Fibroblast of skin of left quadriceps (primary cell): ENCODE results near the gene EMX1.

Experiments used
- DNase-seq, 2 experiments: peaks; one replicate each; pipeline ENCODE4 v3.0.0-alpha.2; 2013; ENCODE audit warnings: low read depth in 2 of 2

Gene EMX1

GRCh38 chr2:72958542-72959385, 41.4 kb downstream of the EMX1 start:
- DNase-seq: no peak

DNA sequence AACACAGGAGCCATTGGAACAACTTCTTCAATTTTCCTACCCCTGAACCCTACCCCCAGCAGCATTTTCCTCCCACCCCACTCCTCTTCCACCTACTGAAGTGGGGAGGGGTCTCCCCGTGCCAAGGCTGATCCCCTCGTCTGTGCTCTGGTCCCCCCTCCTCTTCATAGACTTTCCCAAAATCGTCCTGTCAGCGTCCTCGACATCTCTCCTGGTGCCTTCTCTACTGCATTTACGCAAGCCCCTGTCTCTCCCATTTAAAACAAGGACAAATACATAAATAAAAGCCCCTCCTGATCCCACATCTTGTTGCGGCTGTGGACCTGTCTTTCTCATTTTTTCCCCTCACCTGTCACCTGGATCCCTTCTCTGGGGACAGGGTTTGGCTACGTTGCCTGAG, 42.2 kb downstream of the EMX1 start:
- no peak for DNase-seq

DNA sequence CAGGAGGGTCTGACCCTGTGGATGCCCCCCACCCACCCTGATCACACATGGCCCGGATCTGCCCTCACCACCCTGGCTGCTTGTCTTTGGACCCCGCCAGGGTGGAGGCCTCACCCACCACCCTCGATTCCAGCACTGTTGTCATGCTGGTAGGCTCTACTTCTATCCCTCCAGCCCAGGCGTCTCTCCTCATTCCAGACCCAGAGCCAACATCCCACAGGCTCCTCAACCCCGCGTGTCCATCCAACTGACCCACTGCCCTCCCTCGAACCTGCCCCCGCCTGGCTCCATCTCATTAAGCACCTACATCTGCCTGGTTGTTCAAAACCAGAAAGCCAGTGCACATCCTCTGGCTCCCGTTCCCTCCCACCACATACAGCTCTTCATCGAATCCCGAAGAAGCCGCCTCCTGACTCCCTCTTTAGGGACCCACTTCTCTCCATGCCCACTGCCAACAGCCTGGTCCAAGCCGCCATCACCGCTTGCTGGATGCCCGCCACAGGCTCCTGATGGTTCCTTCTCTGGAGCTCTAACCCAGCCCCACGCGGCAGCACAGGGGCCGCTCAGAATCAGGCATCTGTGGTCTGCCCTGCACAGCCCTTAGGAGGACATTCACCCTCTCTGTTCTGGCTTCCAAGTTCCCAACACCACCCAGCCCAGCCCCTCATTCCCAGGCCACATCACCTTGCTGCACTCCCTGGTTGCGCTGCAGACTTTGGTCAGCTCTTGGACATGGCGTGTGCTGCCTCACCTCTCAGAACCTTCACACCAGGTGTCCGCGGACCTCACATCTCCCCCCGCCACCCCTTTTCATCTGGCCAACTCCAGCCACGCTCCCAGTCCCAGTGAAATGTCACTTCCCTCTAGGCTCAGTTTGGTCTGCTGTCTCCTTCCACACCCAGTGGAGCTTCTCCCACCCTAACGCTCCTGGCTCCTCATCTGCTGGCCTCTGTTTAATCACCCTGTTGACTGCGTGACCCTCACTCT, 43.0 kb downstream of the EMX1 start:
- DNase-seq: no peak

GRCh38 chr2:72961036-72961720, 43.9 kb downstream of the EMX1 start:
- DNase-seq: no peak

GRCh38 chr2:72961853-72962468, 44.6 kb downstream of the EMX1 start:
- DNase-seq: no peak

DNA sequence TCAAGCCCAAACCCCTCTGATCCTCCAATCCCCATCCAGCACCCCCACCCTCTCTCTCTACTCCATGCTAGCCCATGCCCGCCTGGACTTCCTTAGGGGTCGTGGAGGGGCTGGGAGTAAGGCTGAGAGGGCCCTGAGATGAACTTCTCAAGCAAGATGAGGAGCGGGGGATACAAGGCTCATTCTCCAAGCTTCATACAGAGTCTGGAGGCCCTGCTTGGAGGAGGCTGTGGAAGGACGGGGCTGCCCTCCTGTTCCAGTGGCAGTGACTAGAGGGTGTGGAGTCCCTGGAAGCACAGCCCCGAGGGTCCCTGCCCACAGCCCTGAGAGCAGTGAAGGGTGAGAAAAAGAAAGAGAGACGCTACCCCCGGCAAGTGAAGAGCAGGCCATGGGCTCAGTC, 45.6 kb downstream of the EMX1 start:
- DNase-seq: no peak

- no peak for DNase-seq
Observed at GRCh38 chr2:72963423-72964145, 46.3 kb downstream of the EMX1 start.

- DNase-seq: no peak
Observed at GRCh38 chr2:72964146-72964525, 46.8 kb downstream of the EMX1 start.

GRCh38 chr2:72965016-72965415, 47.7 kb downstream of the EMX1 start:
- DNase-seq: no peak

DNA sequence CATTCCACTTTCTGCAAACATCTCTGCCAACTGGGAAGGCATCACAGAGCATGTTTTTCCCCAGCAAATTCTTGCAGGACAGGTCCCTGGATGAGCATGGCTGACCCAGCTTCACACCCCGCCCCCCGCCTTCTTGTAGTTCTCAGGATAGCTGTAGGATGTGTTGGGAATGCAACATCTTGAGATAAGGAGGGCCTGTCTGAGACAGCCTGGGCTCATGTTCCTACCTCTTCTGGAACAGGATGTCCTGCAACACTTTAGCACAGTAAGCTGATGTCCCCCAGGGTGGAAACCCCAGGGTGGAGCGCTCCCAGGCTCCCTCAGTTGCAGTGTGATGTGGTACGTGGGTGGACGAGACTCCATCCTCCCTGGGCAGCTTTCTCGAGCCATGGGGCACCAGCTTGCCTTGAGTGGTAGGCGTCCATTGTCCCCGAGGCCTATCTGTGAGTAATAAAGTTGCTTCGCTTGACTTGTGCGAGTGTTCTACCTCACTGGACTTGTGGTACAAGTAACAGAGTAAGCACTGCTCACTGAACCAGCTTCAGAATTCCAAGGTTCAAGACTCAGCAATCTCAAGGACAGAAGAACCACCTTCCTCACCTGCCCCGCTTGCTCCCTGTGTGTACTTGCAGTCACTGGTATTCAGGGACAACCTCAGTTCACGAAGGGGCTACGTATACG, 48.6 kb downstream of the EMX1 start:
- no peak for DNase-seq

GRCh38 chr2:72968286-72968685, 51.0 kb downstream of the EMX1 start:
- DNase-seq: no peak

GRCh38 chr2:72969706-72970105, 52.4 kb downstream of the EMX1 start:
- no peak for DNase-seq

DNA sequence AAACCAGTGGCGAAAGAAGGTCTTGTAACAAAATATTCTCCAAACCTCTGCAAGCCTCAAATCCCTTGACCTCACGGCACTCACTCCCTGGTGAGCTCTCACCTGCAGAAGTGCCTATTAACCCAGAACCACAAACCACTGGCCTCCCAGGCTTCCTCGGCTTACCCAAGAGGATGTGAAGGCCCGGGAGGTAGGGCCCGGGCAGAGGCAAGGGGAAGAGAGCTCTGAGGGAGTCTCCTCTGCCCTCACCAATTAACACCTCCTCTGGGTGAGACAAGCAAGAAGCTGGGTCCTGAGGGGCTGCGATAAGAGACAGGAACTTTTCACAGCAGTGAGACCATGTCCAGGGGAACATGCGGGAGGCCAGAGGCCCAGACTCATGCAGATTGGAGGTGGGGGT, 53.7 kb downstream of the EMX1 start:
- no peak for DNase-seq

GRCh38 chr2:72972352-72973136, 55.2 kb downstream of the EMX1 start:
- no peak for DNase-seq

DNA sequence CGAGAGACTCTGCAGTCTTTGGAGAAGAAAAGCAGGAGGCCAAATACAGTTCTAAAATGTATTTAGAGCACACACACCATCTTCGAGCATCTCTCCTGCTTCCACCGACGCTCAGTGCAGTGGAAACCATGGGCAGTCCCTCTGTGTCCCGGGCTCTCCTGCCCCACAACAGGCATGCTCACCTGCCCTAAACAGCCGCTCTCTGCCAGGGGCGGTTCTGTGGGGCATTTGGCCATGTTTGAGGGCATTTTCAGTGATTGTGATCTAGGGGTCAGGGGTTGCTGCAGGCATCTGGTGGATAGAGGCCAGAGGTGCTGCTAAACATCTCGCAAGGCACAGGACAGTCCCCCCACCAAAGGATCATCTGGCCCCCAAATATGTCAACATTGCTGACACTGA, 55.8 kb downstream of the EMX1 start:
- no peak for DNase-seq

- peak in 1 of 2 experiments; percentile 22 for DNase-seq
Observed at GRCh38 chr2:72973566-72974435, 56.5 kb downstream of the EMX1 start.

DNA sequence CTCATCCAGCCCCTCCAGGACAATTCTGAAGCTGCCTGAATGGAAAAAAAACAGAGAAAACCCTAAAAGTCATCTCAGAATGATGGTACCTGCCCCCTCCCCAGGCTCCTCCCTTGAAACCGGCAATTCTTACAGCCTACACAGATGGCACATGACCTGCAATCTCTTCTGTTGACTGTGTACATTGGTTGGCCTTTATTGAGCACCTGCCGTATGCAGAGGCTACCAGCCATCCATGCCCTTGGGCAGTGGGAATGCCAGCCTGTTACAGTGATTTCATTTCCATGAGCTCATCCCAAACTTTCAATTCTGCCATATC, 57.1 kb downstream of the EMX1 start:
- no peak for DNase-seq

GRCh38 chr2:72975017-72975416, 57.7 kb downstream of the EMX1 start:
- DNase-seq: no peak

DNA sequence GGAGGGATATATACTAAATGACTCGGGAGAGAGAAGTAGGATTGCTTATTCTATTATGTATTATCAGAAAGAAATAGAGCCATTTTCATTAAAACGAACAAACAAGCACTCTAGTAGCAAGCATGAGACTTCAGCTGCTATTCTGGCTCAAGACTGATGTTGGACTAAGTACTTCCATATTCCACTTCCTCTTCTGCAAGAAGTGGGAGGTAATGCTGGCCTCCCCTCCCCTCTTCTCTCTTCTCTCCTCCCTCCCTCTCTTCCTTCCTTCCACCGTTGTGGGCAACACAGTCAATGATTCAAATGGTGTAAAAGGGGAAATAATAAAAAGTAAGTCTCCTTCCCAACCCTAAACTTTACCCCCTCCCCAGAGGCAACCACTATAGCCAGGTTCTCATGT, 62.6 kb downstream of the EMX1 start:
- DNase-seq: no peak
